Muscle layer of duodenum (tissue), 2 donors: Measurements from ENCODE around the gene NQO2.
A peak's percentile ranks its signal among the peaks of the same experiment; 100 is the strongest.

Experiments used
- H3K27ac ChIP-seq: one replicate; pipeline ENCODE4 v1.7.0; 2013; ENCODE audit warnings: mild to moderate bottlenecking, low read length
- H3K27me3 ChIP-seq: one replicate; pipeline ENCODE4 v1.7.0; 2013; ENCODE audit warnings: low read depth, mild to moderate bottlenecking, control low read depth, low read length
- H3K36me3 ChIP-seq, 2 donors: one replicate each; pipeline ENCODE4 v1.7.0; 2013; ENCODE audit warnings: low read length in 2 of 2, control low read depth in 1 of 2, mild to moderate bottlenecking in 1 of 2; ENCODE audit not compliant: insufficient read depth in 2 of 2, control insufficient read depth in 1 of 2
- H3K4me1 ChIP-seq, 2 donors: one replicate each; pipeline ENCODE4 v1.7.0; 2013; ENCODE audit warnings: low read length in 2 of 2, mild to moderate bottlenecking in 2 of 2, control low read depth in 1 of 2, moderate library complexity in 1 of 2; ENCODE audit not compliant: insufficient read depth in 2 of 2, control insufficient read depth in 1 of 2
- H3K4me3 ChIP-seq, 2 donors: one replicate each; pipeline ENCODE4 v1.7.0; 2013; ENCODE audit warnings: low read length in 2 of 2, low read depth in 1 of 2, mild to moderate bottlenecking in 1 of 2
- H3K9me3 ChIP-seq, 2 donors: one replicate each; pipeline ENCODE4 v1.7.0; 2013; ENCODE audit warnings: low read length in 2 of 2, control low read depth in 1 of 2, mild to moderate bottlenecking in 1 of 2; ENCODE audit not compliant: control insufficient read depth in 1 of 2
- donor health status: healthy.

The NQO2 gene

GRCh38 chr6:3068329-3069214 lies 68.9 kb downstream of the NQO2 start, which contains the start of gene RIPK1:
RIPK1 (plus strand) TSS chr6:3068494; CDS start chr6:3076824, 8,330 bp downstream.
- no peaks in the 10 kb centered on the region for H3K27me3 ChIP-seq
- H3K4me3 ChIP-seq, result peak within 1 kb of the TSS; percentile 82 to 84
- H3K27ac ChIP-seq, result peak within 1 kb of the TSS; percentile 92
- H3K4me1 ChIP-seq, result peaks cover 5 to 28% of the 10 kb centered on the region in 2 donors
- no peaks in the 10 kb centered on the region for H3K9me3 ChIP-seq
- peaks cover 5 to 6% of the 10 kb centered on the region in 2 donors for H3K36me3 ChIP-seq
